OCI-LY7 (cell line): Measurements from ENCODE around the gene LDLRAD1. TPM values are rescaled to one million over a fixed set of nuclear protein-coding genes. Genes with fewer than 3 reads are reported as not detected.

Experiments used
- BruUV-seq: library from RNA; stranded (reverse); fragments of 400-500 nt; replicated peaks from 2 replicates; lab custom pipeline; 2021; lab: Mats Ljungman, UMichigan
- CTCF ChIA-PET: fragments of 300-600 bp; sonication (Branson Sonifier 250); formaldehyde crosslinking; loops from one replicate; lab custom pipeline; 2022; ENCODE audit warnings: antibody characterized with exemption; ENCODE audit not compliant: unreplicated experiment; lab: Charles Lee
- POLR2A ChIA-PET: fragments of 300-600 bp; sonication (Branson Sonifier 250); formaldehyde crosslinking; loops from one replicate; lab custom pipeline; 2022; ENCODE audit warnings: antibody characterized with exemption; lab: Charles Lee
- DNase-seq: peaks from one replicate; pipeline ENCODE4 v3.0.0-alpha.2; 2015; ENCODE audit warnings: low spot score
- H2AFZ ChIP-seq: fragments of 200-600 bp; sonication (generic), shearing (Covaris generic); 2 replicates; pipeline ENCODE4 v1.6.1; 2014; ENCODE audit warnings: mild to moderate bottlenecking, antibody characterized with exemption, low read length, moderate library complexity
- H3K27ac ChIP-seq: fragments of 200-600 bp; sonication (generic); 2 replicates; pipeline ENCODE4 v1.5.1; 2014; ENCODE audit warnings: mixed run types, low read depth, mild to moderate bottlenecking, moderate library complexity, low read length, inconsistent platforms; ENCODE audit not compliant: poor library complexity, severe bottlenecking
- H3K36me3 ChIP-seq: fragments of 200-600 bp; sonication (generic); 2 replicates; pipeline ENCODE4 v1.6.1; 2014; ENCODE audit warnings: mild to moderate bottlenecking, antibody characterized with exemption, low read length, moderate library complexity, mixed read lengths; ENCODE audit not compliant: insufficient read depth
- H3K4me1 ChIP-seq: fragments of 200-600 bp; sonication (generic); 2 replicates; pipeline ENCODE4 v1.5.1; 2014; ENCODE audit warnings: mild to moderate bottlenecking, low read length; ENCODE audit not compliant: insufficient read depth, poor library complexity, severe bottlenecking
- H3K4me2 ChIP-seq: fragments of 200-600 bp; sonication (generic); 2 replicates; pipeline ENCODE4 v1.6.1; 2014; ENCODE audit warnings: mild to moderate bottlenecking, low read length
- H3K4me3 ChIP-seq: fragments of 200-600 bp; sonication (generic); 2 replicates; pipeline ENCODE4 v1.5.1; 2014; ENCODE audit warnings: mild to moderate bottlenecking, low read depth, low read length; ENCODE audit not compliant: poor library complexity, severe bottlenecking
- H3K79me2 ChIP-seq: fragments of 200-600 bp; sonication (generic); 2 replicates; pipeline ENCODE4 v1.6.1; 2016; ENCODE audit warnings: low read depth, mild to moderate bottlenecking, low read length, moderate library complexity, mixed read lengths; ENCODE audit not compliant: insufficient read depth
- H3K9me2 ChIP-seq: fragments of 200-600 bp; sonication (generic); 2 replicates; pipeline ENCODE4 v1.6.1; 2016; ENCODE audit warnings: mild to moderate bottlenecking, low read length, mixed read lengths; ENCODE audit not compliant: insufficient read depth
- H3K9me3 ChIP-seq: fragments of 200-600 bp; sonication (generic); 2 replicates; pipeline ENCODE4 v1.6.1; 2014; ENCODE audit warnings: mild to moderate bottlenecking, mixed run types, low read length, mixed read lengths
- H4K20me1 ChIP-seq: fragments of 200-600 bp; sonication (generic); 2 replicates; pipeline ENCODE4 v1.6.1; 2014; ENCODE audit warnings: mild to moderate bottlenecking, antibody characterized with exemption, low read length, moderate library complexity, mixed read lengths; ENCODE audit not compliant: insufficient read depth
- CTCF ChIP-seq: fragments of 200-600 bp; sonication (generic); conservative IDR thresholded peaks from 2 replicates; pipeline ENCODE4 v1.5.1; 2014; ENCODE audit warnings: mild to moderate bottlenecking, antibody characterized with exemption, low read length, moderate library complexity, mixed read lengths
- EZH2phosphoT487 ChIP-seq: fragments of 200-600 bp; sonication (generic); IDR thresholded peaks from 2 replicates; pipeline ENCODE4 v1.6.1; 2018; ENCODE audit warnings: low read depth, borderline replicate concordance, mild to moderate bottlenecking, mixed run types, antibody characterized with exemption, low read length, moderate library complexity, mixed read lengths
- intact Hi-C: fragments of 100-400 bp; cut with micrococcal nuclease; formaldehyde crosslinking; loops from one replicate; pipeline ENCODE4 v1.10.0; 2022; ENCODE audit not compliant: unreplicated experiment
- total RNA-seq, 2 experiments: library from RNA; depleted of rRNA in 1 of 2; stranded (reverse); fragments of >200 nt in 1 of 2; shearing (Covaris generic) in 1 of 2; gene quantifications; 2 replicates each; pipeline ENCODE4 v1.2.3, GENCODE V29; 2014 to 2022

LDLRAD1 gene
- total RNA-seq, 2 experiments from 2014 or later: not detected

GRCh38 chr1:54008876-54009275 is 9.1 kb downstream of the LDLRAD1 start:
- Histone ChIP-seq H3K9me2 (no peaks in the 10 kb centered on the region), H3K27ac (no peak overlapping the region), H3K4me1 (no peaks in the 10 kb centered on the region), H2AFZ (no peak overlapping the region), H4K20me1 (no peaks in the 10 kb centered on the region), H3K79me2 (no peaks in the 10 kb centered on the region), H3K4me3 (no peak overlapping the region), H3K4me2 (no peak overlapping the region), H3K9me3 (no peaks in the 10 kb centered on the region), H3K36me3 (no peaks in the 10 kb centered on the region)
- no TSS peak for BruUV-seq
- DNase-seq: no peak
- POLR2A ChIA-PET: no interaction called here
- TF ChIP-seq CTCF: no peak
- intact Hi-C loops: no loop called here
- CTCF ChIA-PET: no interaction called here

- H3K79me2 ChIP-seq: no peaks in the 10 kb centered on the region
- CTCF ChIA-PET: no interaction called here
- no peak for DNase-seq
Observed at GRCh38 chr1:54007613-54008012, 10.4 kb downstream of the LDLRAD1 start.

GRCh38 chr1:54006508-54006907 is 11.5 kb downstream of the LDLRAD1 start:
- H3K9me3 ChIP-seq: no peaks in the 10 kb centered on the region
- no peaks in the 10 kb centered on the region for H3K4me1 ChIP-seq
- ChIA-PET CTCF (no interaction called here), POLR2A (interaction anchor here (0.6 kb wide), 1 partner anchor 29 kb away, joined by 3 read pairs; no protein-coding TSS in a partner anchor)
- no TSS peak for BruUV-seq
- H3K9me2 ChIP-seq: no peaks in the 10 kb centered on the region
- no peaks in the 10 kb centered on the region for H4K20me1 ChIP-seq
- H3K79me2 ChIP-seq: no peaks in the 10 kb centered on the region
- no peak overlapping the region for H3K4me3 ChIP-seq
- no peak for DNase-seq
- intact Hi-C loops: no loop called here
- H2AFZ ChIP-seq: no peak overlapping the region
- TF ChIP-seq EZH2phosphoT487: no peak
- no peak for TF ChIP-seq CTCF
- H3K27ac ChIP-seq: no peak overlapping the region
- H3K36me3 ChIP-seq: no peaks in the 10 kb centered on the region
- no peak overlapping the region for H3K4me2 ChIP-seq

More at GRCh38 chr1:54007613-54008012, 10.4 kb downstream of the LDLRAD1 start:
- Histone ChIP-seq H2AFZ (no peak overlapping the region), H3K4me2 (no peak overlapping the region), H3K4me1 (no peaks in the 10 kb centered on the region), H3K9me3 (no peaks in the 10 kb centered on the region), H3K9me2 (no peaks in the 10 kb centered on the region), H3K27ac (no peak overlapping the region), H4K20me1 (no peaks in the 10 kb centered on the region), H3K36me3 (no peaks in the 10 kb centered on the region), H3K4me3 (no peak overlapping the region)
- intact Hi-C loops: no loop called here
- POLR2A ChIA-PET: interaction anchor here (0.6 kb wide), 1 partner anchor 144 kb away, joined by 3 read pairs; no protein-coding TSS in a partner anchor
- no TSS peak for BruUV-seq
- TF ChIP-seq EZH2phosphoT487 (no peak), CTCF (no peak)
